Effector CD8-positive, alpha-beta T cell (primary cell): ENCODE data around the gene PDZRN3.

Experiments used
- DNase-seq: peaks from one replicate; lab custom pipeline; 2025; lab: John Stamatoyannopoulos, UW

Gene PDZRN3

GRCh38 chr3:73622091-73622805 lies 2.5 kb downstream of the PDZRN3 start:
- no peak for DNase-seq

- no peak for DNase-seq
These were observed 3.4 kb downstream of the PDZRN3 start for GRCh38 chr3:73621388-73621787.

- no peak for DNase-seq
These were observed 6.3 kb downstream of the PDZRN3 start for GRCh38 chr3:73618461-73618860.

- no peak for DNase-seq
These were observed 8.7 kb downstream of the PDZRN3 start for GRCh38 chr3:73616056-73616455.

GRCh38 chr3:73614419-73614818 lies 10.3 kb downstream of the PDZRN3 start:
- no peak for DNase-seq

DNA sequence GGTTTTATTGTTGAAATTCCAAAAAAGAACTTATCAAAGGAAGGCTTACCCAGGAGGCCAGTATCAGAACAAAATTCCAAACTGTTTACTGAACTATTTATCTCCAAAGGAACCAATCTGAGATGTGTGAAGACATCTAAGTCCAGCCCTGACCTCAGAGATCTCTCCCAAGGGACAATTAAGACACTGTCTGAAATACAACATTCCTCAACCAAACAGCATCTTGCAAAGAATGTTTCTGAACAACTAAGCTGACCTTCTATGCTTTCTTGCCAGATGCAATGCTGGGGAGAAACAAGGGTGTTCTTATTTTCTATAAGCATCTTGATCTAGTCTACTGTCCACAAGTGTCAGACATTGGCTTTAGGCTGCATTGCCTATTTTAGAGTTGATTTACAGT lies 13.6 kb downstream of the PDZRN3 start:
- DNase-seq: no peak

- no peak for DNase-seq
These were observed 14.2 kb downstream of the PDZRN3 start for GRCh38 chr3:73610493-73610892.

DNA sequence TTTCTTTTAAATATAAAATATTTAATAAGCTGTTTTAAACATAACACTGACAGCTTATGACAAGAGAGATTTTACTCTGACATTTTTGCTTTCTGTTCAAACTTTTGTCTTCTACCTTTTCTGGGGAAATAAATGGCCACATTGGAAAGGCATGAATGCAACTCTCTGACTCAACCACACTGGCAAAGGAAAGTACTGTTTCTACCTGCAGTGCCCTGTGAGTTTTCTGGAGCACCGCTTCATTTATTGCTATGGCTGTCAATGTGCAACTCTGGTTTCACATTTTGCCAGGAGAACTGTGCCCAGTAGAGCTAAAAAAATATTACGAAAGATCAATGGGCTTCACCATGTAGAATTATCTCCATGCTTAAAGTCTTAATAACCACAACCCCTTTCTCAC lies 15.1 kb downstream of the PDZRN3 start:
- DNase-seq: no peak

GRCh38 chr3:73609315-73609641 lies 15.5 kb downstream of the PDZRN3 start:
- DNase-seq: no peak

DNA sequence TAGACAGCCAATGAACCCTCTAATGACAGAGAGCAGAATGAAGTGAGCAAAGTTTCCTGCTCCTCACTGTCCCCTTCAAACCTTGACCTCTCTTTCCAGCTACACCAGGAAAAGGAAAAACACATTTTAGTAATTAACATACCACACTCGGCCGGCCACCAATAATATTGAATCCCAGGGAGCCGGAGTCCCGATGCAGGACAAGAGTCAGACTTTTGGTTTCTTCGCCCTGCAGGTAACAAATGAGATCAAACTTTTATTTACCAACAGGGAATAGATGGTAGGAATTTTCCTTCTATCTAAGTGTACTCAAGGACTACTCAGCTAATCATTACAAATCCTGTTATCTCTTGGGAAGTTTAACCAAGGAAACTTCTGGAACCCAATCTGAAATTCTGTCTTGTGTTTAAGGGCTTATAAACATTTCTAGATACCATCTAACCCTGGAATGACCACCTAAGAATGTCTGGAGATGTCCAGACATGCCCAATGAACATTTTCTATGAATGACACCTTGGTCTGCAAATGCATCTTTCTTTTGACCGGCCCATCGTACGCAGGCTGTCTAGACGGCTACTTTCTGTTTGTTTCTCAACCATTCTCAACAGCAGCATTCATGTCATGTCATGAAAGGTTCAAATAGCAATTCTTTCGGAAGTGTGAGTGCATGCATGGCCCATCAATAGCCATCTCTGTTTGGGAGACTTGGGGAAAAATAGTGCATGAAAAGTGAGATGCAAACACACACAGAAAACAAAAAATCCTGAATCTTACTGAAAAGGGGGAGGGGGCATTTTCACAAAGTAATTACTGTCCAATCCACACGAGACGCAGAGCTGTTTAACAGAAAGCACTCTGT lies 16.1 kb downstream of the PDZRN3 start:
- DNase-seq: no peak

GRCh38 chr3:73605861-73606260 lies 18.9 kb downstream of the PDZRN3 start:
- no peak for DNase-seq

DNA sequence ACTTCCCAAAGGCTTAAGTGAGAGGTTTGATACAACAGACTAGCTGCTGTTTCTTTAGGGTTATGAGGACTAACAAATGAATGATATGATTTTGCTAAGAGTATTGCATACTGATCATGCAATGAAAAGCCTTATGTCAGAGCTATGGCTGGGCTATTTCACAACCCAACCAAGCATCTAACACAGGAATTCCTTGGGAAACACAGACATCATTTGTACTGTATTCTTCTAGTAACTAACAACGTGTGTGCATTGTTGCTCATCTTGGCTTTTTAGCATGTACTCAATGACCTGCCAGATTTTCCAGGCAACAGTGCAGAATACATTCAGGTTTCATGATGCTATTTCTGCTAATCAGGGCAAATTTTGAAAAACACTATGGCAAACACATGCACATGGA lies 19.3 kb downstream of the PDZRN3 start:
- no peak for DNase-seq

- DNase-seq: no peak
These were observed 20.3 kb downstream of the PDZRN3 start for GRCh38 chr3:73604451-73604850.

DNA sequence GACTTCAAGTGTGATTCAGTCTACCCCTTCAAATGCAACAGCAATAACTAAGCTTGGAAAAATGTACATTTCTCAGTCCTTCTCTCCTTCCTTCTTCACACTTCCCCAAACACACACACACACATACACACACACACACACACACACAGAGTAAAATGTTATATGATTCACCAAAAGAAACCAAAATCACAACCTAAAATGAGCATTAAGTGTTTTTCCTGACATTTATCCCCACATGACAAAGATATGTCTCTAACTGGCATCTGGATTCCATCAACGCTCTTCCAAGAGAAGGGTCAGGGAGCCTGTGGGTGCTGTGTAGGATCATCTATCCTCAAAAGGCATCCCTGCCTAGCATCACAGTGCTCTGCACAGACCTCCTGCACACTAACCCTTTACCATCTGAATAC lies 21.0 kb downstream of the PDZRN3 start:
- DNase-seq: no peak

DNA sequence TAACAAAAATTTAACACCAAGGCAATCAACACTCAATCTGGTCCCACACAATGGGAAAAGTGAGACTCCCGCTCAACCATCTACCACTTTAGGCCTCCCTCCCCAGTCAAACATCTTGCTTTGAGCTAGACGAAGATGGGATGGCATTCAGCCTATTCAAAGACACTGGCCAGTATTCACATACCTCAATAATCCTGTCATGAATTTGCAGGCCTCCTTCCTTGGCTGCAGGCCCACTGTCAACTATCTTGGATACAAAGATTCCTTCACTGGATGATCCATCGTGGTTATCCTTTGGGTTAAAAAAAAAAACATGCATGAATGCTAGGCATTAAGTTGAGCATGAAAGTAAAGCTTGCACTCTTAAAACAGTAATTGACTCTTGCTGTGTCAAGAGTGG lies 22.6 kb downstream of the PDZRN3 start:
- DNase-seq: no peak

- DNase-seq: no peak
These were observed 23.3 kb downstream of the PDZRN3 start for GRCh38 chr3:73601481-73601880.

DNA sequence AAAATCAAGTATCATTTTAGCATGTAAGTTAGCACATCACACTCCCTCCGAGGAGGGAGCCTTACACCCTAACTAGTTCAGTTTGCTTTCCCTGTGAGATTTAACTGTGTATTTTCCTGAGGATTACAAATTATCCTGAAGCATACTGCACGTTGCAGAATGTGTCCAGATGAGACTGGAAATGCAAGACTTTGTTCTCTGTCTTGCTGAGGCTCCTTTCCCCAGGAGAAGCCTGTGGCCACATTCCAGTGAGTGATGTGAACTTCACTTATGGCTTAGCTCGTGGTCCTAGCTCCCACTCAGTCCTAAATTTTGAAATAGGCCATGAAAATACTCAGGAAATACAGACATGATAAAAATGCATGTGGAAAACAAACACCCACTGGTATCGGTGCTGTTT lies 23.7 kb downstream of the PDZRN3 start:
- DNase-seq: no peak

GRCh38 chr3:73600293-73600938 lies 24.3 kb downstream of the PDZRN3 start:
- no peak for DNase-seq

DNA sequence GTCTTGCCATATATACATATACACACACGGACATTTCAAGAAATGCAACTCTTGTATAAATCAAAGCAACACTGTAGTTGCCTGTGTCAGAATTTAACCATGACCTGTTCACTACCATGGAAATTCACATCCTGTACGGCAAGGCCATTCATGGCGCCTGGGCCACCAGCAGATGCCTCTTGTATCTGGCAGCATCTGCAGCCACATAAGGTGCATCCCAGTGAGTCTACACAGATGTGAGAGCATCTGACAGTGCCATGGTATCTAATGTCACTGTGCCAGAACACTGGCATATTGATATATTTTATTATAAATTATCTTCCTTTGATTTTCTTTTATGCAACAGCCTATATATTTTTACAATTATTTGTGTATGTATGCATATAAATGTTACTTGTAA lies 25.1 kb downstream of the PDZRN3 start:
- DNase-seq: no peak

- DNase-seq: no peak
These were observed 27.3 kb downstream of the PDZRN3 start for GRCh38 chr3:73597476-73597875.

DNA sequence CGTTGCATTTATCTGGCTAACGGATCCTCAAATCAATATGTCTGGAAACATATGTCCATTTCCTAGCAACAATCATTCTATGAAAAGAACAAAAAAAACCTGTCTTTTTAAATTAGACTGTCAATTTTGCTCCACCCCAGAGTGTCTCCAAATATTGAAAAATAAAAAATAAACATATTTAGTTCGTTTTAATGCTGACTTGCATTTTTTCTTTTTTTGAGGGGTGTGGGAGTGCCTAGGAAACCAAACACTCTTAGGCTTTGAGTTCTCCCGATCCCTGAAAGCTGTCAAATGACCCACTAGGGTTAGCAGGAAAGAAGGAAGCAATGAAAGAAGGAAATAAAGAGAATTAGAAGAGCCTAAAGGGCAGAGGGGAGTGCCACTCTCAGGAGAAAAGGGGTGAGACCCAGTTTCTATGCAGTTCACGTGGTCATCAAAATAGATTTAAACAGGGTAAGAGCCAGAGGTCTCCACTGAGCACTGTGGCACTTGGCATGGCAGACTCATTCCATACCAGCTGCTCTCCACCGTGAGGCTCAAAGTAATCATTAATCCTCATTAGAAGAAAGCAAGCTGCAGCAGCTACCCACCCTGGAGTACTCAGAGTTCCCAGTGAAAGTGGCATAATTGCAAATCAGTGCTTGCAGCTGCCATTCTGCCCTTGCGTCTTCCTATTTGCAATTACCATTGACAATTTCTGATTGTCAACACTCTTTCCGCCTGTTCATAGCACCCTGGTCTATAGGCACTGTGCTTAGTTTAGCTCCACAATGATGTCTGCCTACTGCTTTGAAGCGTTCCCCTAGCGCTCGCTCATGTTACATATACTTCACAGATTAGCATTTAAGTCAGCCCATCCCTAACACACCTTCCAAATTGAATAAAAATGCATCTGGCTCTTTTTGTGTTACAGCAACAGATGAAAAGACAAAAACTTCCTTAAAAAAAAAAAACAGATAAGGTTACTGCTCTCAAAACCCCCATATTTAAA lies 32.3 kb downstream of the PDZRN3 start:
- DNase-seq: no peak

DNA sequence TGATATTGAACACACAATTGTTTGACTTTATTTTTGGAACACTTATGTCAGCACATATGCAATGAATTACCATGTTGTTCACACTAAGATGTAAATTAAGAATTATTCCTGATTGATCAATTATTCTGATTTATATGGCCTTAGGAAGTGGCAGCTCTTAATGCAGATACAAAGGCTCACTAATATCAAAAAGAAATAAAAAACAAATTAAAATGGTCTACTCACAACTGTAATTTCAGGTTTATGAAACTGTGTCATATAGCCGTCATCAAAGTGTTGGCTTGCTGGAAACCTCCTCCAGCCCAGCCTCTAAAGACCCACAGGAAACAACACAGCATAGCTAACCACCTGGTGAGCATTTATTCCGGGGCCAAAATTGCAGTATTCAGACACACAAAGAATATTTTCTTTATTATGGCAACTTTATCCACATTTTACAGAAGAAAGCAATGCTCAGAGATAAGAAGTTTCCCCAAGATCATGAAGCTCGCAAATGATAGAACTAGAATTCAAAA lies 33.4 kb downstream of the PDZRN3 start:
- no peak for DNase-seq
